Natural killer cell (primary cell): Measurements from ENCODE around the gene GARNL3. TPM values are rescaled to one million over a fixed set of nuclear protein-coding genes. Genes with fewer than 3 reads are reported as not detected.

Source experiments
- ATAC-seq, 3 donors: fragments of 150-1000 bp in 2 of 3; fragments of 200-7000 bp in 1 of 3; cut with Tn5 transposase; 1 replicate in 1 of 3; 2 replicates in 2 of 3; pipeline ENCODE4 v1.10.0; 2021; ENCODE audit warnings: mild to moderate bottlenecking in 2 of 3, moderate library complexity in 2 of 3
- DNase-seq, 2 donors: peaks; one replicate each; pipeline versions ENCODE4 v3.0.0 to v3.0.0-alpha.2; 2013 to 2021; ENCODE audit warnings: mixed read lengths in 1 of 2
- H3K27ac ChIP-seq: one replicate; pipeline ENCODE4 v1.5.1; 2013; ENCODE audit warnings: mild to moderate bottlenecking, low read length
- H3K27me3 ChIP-seq: one replicate; pipeline ENCODE4 v1.6.1; 2013; ENCODE audit warnings: low read length; ENCODE audit not compliant: control insufficient read depth, insufficient read depth
- H3K36me3 ChIP-seq: one replicate; pipeline ENCODE4 v1.6.1; 2013; ENCODE audit warnings: low read length; ENCODE audit not compliant: control insufficient read depth, insufficient read depth
- H3K4me1 ChIP-seq: one replicate; pipeline ENCODE4 v1.6.1; 2013; ENCODE audit warnings: low read length; ENCODE audit not compliant: control insufficient read depth, insufficient read depth
- H3K4me3 ChIP-seq: one replicate; pipeline ENCODE4 v1.5.1; 2013; ENCODE audit warnings: low read length
- H3K9me3 ChIP-seq: one replicate; pipeline ENCODE4 v1.6.1; 2013; ENCODE audit warnings: low read length; ENCODE audit not compliant: control insufficient read depth, insufficient read depth
- H3K27ac Mint-ChIP-seq, 2 donors: one replicate each; pipeline ENCODE4 v1.8.0; 2022; ENCODE audit warnings: mild to moderate bottlenecking in 2 of 2, mixed read lengths in 2 of 2, moderate library complexity in 1 of 2
- H3K27me3 Mint-ChIP-seq, 2 donors: one replicate each; pipeline ENCODE4 v1.8.0; 2022; ENCODE audit warnings: low read depth in 2 of 2, mixed read lengths in 2 of 2
- H3K36me3 Mint-ChIP-seq: one replicate; pipeline ENCODE4 v1.8.0; 2022; ENCODE audit warnings: mixed read lengths
- H3K4me1 Mint-ChIP-seq, 2 donors: one replicate each; pipeline ENCODE4 v1.8.0; 2022; ENCODE audit warnings: mixed read lengths in 2 of 2
- H3K4me3 Mint-ChIP-seq: one replicate; pipeline ENCODE4 v1.8.0; 2022; ENCODE audit warnings: mild to moderate bottlenecking, moderate library complexity, mixed read lengths
- H3K9me3 Mint-ChIP-seq, 2 donors: one replicate each; pipeline ENCODE4 v1.8.0; 2022; ENCODE audit warnings: mixed read lengths in 2 of 2
- CTCF ChIP-seq: fragments of 200-600 bp; IDR thresholded peaks from one replicate; pipeline ENCODE4 v1.8.0; 2022; ENCODE audit warnings: antibody characterized with exemption
- WGBS: methylation state at CpG from one replicate; pipeline ENCODE4 v1.1.7; 2013; ENCODE audit warnings: missing lambda C conversion rate; ENCODE audit not compliant: insufficient coverage; 5-methylcytosine and 5-hydroxymethylcytosine counted together
- intact Hi-C: fragments of 100-400 bp; cut with micrococcal nuclease; formaldehyde crosslinking; loops from one replicate; pipeline ENCODE4 v1.14.2; 2022
- total RNA-seq, 4 donors: library from RNA; stranded (reverse); fragments of 120-200 nt in 1 of 4; gene quantifications; one replicate each; pipeline versions ENCODE4 v1.2.3 to v1.2.4, GENCODE V29; 2013 to 2022

Gene GARNL3
- total RNA-seq, 3 donors from 2014 or later (not counting 1 experiment from before 2014, with no cell fraction given), result 3.8 to 6.0 (median 6.0) TPM

DNA sequence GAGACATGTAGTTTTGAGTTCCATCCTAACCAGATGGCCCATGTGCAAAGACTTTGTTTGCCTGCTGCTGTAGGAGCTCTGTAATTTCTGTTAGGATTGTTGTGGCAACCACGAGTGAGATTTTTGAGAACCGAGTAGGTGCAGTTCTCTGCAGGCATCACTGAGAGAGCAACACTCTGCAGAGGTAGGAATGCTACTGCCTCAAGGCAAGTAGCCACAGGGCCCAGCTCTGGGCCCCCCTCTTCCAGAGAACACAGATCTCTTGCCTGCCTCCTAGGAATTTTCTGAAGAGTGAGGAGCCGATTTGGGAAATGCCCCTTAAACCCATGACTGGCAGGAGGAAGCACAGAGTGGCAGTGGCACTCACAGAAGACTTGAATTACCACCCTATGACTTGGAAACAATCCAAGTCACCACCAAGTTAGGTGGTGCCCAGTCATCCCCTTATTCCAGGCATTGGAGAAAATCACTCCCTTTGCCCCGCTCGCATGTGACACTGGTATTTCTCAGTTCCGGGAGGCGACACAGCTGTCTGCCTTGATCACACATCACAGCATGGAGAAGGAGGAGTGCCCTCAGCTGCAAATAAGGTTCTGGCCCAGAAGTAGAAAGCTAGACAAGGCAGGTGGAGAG is 79.9 kb downstream of the GARNL3 start:
- H3K9me3 ChIP-seq, result no peaks in the 10 kb centered on the region
- H3K27me3 ChIP-seq, result no peaks in the 10 kb centered on the region
- no peak for TF ChIP-seq CTCF
- no peak for ATAC-seq
- H3K36me3 ChIP-seq, result no peaks in the 10 kb centered on the region
- no peaks in the 10 kb centered on the region for H3K4me1 ChIP-seq
- no peak overlapping the region for H3K4me3 ChIP-seq
- Mint-ChIP-seq H3K9me3 (no peaks in the 10 kb centered on the region), H3K27ac (no peak overlapping the region), H3K4me1 (no peaks in the 10 kb centered on the region), H3K27me3 (peaks cover 0 to 3% of the 10 kb centered on the region in 2 donors), H3K4me3 (no peak overlapping the region), H3K36me3 (no peaks in the 10 kb centered on the region)
- 86% methylated on average over 7 of the region's 7 CpGs for WGBS
- no peak overlapping the region for H3K27ac ChIP-seq
- DNase-seq, result no peak
- intact Hi-C loops, result no loop called here

DNA sequence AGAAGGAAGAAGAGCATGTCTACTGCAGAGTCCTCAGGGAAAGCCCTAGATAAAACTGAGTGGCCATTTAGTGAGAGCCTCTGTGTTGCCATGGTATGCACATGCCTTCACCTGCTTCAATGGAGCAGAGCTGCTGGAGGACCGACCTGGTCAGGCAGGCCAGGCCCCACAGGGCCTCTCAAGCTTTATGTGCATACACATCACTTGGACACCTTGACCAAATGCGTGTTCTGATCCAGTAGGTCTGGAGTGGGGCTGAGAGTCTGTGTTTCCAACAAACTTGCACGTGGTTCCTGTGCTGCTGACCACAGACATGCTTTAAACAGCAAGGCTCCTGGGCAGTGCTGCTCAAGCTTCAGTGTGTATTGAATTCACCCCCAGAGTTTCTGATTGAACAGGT is 81.0 kb downstream of the GARNL3 start:
- Mint-ChIP-seq H3K36me3 (no peaks in the 10 kb centered on the region), H3K9me3 (no peaks in the 10 kb centered on the region), H3K27me3 (peaks cover 0 to 3% of the 10 kb centered on the region in 2 donors), H3K4me1 (no peaks in the 10 kb centered on the region), H3K27ac (no peak overlapping the region), H3K4me3 (no peak overlapping the region)
- Histone ChIP-seq H3K36me3 (no peaks in the 10 kb centered on the region), H3K27ac (no peak overlapping the region), H3K4me3 (no peak overlapping the region), H3K27me3 (no peaks in the 10 kb centered on the region), H3K9me3 (no peaks in the 10 kb centered on the region), H3K4me1 (no peaks in the 10 kb centered on the region)
- no peak for TF ChIP-seq CTCF
- intact Hi-C loops, result no loop called here
- WGBS, result 70% methylated on average over 3 of the region's 3 CpGs
- DNase-seq (no peak), ATAC-seq (no peak)

DNA sequence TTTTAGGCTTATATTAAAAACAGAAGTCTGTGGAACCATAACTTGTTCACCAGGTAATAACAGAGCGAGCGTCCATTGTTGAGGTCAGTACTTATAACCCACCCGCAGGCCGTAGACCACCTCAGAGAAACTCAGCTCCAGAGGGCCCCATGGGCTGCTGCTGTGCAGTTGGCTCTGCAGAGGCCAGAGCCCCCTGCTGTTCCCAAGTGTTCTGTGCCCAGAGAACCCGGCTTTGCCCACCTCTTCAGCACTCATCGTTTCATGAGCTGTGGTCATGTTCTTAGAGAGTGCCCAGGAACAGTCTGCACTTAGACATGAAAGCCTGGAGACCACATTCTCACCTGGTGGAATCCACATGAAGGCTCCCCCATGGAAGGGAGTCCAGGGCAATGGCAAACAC is 82.0 kb downstream of the GARNL3 start:
- no peak for TF ChIP-seq CTCF
- H3K4me1 Mint-ChIP-seq, result no peaks in the 10 kb centered on the region
- no peaks in the 10 kb centered on the region for H3K36me3 ChIP-seq
- no peak overlapping the region for H3K27ac Mint-ChIP-seq
- WGBS, result 92% methylated on average over 6 of the region's 6 CpGs
- H3K27me3 ChIP-seq, result no peaks in the 10 kb centered on the region
- no peak overlapping the region for H3K4me3 ChIP-seq
- no peaks in the 10 kb centered on the region for H3K36me3 Mint-ChIP-seq
- H3K27ac ChIP-seq, result no peak overlapping the region
- no peak overlapping the region for H3K4me3 Mint-ChIP-seq
- DNase-seq (no peak), ATAC-seq (no peak)
- H3K4me1 ChIP-seq, result no peaks in the 10 kb centered on the region
- no peaks in the 10 kb centered on the region for H3K9me3 Mint-ChIP-seq
- intact Hi-C loops, result no loop called here
- no peaks in the 10 kb centered on the region for H3K9me3 ChIP-seq
- H3K27me3 Mint-ChIP-seq, result peaks cover 0 to 4% of the 10 kb centered on the region in 2 donors
